GM21526 (cell line): ENCODE data around the gene ANKRD44.

Source experiments
- ATAC-seq: cut with Tn5 transposase; IDR thresholded peaks from one replicate; pipeline ENCODE4 v1.9.1; 2021; ENCODE audit warnings: moderate library complexity; ENCODE audit not compliant: unreplicated experiment, low FRiP score

ANKRD44 gene

DNA sequence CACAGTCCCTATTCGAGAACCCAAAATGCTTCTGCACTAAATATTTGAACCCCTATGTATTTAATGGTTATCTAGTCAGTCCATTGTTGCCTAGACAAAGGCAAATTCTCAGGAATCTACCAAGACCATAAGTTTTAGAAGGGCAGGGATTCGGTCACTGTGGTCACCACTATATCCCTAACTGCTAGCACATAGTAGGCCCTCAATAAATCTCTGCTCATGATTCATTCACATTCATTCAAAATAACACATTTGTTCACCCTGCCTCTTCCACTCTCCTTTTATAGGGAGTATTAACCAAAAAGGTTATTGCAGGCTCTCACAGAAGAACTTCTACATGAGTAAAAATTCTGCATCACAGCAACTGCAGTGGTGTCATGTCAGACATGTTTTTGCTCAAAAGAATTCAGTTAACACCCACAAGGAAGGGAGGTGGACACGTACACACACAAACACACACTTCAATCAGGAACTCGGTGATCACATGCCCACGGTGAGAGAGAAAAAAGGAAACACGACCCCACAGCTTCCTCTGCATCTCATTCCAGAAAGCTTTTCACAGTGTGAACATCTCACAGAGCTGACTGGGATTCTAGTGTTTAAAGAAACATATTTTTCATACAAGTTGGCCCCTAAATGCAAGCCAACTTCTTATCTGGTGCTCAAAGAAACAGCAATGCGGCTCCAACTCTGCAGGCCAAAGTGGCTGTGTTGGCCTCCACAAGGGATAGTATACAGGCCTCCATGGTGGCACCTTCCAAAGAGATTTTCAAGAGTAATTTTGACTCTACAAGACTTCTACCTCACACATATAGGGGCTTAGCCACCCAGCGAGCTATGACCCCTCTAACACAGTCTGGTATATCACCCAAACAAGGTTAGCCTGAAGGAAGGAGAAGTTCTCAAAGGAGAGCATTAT is 98.0 kb downstream of the ANKRD44 start:
- no peak for ATAC-seq

DNA sequence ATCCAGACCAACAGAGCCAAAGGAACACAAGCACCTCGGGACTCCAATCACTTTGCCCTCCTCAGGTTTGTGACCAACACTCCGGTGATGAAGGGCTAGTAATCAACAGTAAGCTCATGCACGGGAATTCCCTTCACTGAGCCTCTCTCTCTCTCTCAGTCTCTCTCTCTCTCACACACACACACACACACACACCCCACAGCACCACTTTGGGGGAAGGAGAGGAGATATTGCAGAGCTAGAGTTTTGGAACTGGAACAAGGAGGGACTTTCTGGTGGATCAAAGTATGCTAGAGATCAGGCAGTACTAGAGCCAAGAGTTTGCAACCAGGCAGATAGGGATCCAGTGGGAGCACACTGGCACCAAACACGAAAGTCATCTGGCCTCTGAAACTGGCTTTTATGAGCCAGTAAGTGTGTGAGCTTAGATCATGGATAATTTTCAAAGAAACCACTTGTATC is 98.7 kb downstream of the ANKRD44 start:
- no peak for ATAC-seq

DNA sequence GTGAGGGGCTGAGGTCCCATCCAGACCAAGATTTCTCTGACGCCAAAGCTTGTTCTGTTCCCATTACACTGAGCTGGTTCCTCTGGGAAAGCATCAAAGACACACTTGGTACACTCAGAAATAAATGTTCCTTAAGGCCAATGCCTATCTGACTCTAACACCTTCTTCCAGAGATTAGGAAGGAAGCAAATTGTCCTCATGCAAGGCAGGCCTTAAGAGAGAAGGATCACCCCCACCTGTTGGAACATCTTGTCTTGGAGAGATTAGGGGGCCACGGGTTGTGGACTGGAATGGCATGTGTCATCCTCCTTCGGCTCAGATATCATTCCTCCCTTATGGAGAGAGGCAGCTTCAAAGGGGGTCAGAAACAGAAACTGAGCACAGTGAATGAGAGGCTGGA is 100.2 kb downstream of the ANKRD44 start:
- ATAC-seq, result no peak

DNA sequence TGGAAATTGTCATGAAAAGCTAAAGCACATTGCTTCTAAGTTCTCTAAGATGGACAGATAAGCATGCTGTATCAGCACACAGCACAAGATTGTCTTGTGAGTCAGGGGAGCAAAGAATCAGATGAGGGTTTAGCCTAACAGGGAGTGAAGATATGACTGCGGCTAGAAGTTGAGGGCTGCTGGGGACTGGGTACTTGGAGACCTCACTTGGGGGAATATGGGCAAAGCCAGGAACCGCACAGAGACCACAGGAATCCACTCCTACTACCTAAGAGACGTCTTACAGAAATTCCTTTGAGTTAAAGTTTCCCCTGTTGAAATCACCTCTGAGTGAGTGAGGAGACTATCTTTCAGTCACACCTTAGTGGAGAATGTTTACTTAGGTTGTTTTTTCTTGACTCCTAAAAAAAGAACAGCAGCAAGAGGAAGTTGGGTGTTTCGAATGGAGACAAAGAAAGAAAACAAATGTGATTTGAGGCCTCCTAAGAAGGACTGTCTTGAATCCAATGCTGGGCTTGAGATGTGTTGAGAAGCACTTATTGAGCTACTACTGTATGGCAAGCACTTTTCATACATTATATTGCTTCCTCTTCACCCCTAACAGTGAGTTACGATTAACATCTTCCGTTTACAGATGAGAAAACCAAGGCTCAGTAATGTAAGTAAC is 100.7 kb downstream of the ANKRD44 start:
- ATAC-seq, result peak; percentile 37

DNA sequence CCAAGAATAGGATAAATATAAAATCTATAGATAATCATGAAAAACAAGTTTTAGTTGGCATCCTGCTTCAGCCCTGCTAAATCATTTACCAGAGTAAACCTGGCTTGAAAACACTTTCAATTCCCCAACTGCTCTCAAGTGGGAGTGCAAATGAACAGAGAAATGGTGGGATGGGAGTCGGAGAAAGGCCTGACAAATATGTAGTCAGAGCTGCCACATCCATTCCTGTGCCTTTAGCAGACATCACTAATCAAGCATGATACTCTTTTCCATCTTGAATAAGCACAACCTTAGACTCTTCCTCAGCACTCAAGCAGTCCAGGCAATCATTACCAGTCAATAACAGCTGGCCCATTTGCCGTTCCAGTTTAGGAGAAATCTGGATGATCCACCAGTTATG is 101.3 kb downstream of the ANKRD44 start:
- no peak for ATAC-seq

DNA sequence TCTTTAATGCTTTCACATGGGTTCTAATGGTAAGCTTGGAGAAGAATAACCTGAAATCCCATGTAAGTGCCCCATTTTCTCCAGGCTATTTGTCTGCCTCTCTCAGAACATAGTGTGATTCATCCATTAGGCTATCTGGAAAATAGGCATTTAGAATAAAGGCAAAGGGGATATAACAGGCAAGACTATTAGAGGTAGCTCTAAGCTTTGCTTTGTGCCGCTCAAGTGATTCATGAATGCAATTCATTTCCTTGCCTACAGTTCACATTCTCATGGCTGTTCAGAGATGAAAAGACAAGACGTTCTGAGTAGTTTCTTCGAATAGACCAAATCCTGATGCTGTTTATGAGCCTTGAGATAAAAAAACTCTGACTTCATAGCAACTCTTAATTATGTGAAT is 101.7 kb downstream of the ANKRD44 start:
- no peak for ATAC-seq

DNA sequence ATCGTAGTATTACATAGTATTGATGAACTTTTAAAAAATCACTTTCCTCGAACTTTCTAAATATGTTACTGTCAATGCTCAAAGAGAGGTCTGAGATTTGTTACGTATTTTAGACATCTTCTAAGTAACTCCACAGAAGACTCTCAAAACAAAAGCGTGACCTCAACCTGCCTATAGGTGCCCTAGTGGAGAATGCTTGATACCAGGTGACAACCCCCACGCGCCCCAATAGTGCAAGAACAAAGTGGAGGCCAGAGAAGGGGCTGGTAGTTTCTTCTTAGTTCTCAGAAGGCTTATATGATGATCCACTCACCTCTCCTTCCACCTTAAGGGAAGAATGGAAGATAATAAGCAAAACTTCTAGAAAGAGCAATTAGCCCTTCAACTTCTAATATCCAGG is 102.6 kb downstream of the ANKRD44 start:
- ATAC-seq, result no peak

DNA sequence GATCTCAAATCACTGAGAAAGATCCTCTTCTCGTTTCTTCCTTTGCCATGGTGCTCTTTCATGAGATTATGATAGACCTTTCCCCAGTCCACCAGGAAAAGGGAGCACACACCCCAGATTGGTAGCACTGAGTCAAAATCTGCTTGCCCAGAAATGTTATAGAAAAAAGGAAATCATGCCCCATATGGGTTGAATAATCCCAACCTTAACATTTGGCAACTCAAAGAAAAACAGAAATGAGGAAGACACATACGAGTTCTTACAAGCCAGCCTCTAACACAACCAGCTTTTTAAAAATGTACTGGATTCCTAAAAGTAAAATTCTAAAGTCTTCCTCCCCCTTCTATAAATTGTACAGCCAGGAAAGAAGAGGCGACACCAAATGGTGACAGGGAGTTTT is 103.0 kb downstream of the ANKRD44 start:
- no peak for ATAC-seq

DNA sequence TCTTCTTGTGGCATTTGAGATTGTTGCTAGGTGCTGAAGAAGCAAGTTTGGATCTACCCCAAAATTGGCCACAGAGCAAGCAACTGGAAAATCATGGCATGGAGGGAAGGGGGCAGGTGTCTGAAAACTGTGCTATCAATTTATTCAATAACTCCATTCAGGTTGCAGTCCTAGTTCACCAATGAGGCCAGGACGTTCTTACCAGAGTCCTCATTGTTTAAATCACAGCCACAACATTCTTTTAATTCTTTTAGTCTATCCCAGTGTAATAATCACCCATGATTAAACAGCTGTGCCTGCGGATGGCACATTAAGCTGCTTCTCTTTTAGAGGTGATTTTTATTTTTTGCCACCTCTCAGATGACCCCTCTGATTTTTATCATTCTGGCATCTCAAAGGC is 103.5 kb downstream of the ANKRD44 start:
- ATAC-seq, result no peak

DNA sequence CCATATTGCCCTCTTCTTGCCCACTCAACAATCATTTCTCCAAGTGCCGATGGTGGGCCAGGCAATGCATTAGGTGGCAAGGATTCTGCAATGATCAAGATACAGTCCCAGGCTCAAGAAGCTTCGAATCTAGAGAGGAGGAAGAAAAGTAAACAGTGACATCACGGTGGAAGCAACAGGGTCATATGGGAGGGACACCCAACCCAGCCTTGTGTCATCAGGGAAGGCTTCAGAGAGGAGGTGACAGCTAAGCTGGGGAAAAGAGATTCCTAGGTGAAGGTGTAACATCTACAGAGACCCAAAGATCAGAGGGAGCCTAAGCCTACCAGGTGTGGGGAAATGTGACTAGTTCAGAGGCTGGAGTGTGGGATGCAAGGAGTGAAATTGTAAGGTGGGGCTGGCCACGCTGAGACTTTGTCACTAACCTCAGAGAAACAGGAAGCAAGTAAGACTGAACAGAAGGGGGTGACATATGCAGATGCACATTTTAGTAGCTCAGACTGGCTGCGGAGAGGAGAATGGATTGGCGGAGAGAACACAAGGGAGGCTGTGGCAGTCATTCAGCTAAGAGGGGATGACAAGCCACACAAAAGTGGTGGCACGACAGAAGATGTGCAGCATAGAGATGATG is 104.9 kb downstream of the ANKRD44 start:
- ATAC-seq, result peak; percentile 65

DNA sequence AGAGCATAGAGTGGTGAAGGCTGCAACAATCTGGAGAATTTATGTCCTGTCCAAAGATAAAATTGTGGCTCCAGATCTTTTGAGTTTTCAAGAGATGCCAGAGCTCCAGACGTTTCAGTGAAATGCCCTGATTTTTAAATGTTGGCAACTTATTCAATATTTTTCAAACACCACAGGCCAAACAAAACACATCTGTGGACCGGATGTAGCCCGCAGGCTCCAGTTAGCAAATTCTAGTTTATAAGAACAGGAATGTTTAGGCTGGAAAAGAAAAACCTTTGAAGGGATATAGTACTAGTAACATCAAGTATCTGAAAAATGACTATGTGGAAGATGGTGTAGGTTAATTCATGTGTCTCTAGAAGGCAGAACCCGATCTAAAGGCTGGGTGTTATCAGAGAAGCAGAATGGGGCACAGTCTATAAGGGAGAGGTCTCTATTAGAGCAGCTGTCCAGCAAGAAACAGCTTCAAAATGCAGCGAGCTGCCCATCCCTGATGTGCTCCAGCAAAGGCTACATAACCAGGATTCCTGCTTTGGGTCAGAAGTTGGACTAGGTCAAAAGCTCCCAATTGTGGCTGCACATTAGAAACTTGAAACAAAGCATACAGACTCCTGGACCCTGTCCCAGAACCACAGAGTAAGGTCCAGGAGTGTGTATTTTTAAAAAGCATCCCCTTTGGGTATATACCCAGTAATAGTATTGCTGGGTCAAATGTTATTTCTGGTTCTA is 105.9 kb downstream of the ANKRD44 start:
- ATAC-seq, result no peak

DNA sequence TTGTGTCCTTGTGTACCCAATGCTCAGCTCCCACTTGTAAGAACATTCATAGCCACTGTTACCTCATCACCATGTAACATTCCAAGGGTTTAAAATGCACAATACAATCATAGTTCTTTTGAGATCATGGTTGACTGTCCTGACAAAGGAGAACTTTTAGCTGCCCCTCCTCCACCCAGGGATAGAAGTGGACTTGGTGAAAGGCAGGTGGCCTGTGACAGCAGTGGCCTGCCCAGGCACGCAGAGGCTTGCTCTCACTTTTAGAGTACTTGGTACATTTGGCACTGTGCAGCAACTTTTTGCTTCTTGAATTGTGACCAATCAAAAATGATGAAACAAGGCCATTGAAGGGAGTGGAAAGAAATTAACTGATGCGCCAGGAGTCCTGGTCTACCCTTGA is 108.7 kb downstream of the ANKRD44 start:
- no peak for ATAC-seq

DNA sequence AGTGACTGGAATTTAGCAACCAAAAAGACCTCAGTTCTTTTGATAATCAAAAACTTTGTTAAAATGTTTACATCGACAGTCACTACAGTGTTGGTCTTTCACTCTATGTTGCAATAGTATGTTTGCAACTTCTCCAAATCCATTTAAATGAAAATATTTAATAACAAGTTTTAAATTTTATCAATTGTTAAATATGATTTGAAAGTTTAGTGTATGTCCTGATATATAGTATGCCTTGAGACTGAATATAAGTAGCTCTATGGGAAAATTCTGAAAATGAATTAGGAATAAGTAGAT is 109.9 kb downstream of the ANKRD44 start:
- no peak for ATAC-seq

DNA sequence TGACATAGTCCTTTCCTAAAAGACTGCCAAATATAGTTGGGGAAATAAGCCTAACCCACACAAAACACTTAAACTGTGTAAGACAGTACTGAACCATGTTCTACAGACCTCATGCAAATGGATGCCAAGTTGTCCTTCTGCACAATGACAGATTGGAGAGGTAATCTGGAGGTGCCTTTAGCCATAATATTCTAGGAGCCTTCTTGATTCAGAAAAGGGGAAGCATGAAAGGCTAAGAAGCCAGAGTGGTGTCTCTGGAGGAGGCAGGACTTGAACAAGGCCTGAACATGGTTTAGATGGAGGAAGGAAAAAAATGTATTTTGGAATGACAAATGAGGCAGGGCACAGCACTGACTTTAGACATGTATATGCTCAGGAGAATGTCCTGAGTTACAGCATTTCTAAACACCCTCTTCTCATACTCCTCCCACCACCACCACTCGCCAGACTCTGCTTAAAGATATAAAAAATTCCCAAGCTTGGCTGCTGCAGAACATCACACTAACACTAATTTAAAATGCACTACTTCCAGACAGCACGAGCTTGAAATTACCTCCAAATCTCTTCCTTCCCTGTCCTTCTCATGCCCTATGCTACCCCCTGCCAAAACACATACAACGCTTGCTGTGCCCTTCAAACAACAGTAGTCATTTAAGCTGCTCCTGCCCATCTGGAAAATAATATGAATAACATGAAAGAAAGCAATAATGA is 110.4 kb downstream of the ANKRD44 start:
- no peak for ATAC-seq

DNA sequence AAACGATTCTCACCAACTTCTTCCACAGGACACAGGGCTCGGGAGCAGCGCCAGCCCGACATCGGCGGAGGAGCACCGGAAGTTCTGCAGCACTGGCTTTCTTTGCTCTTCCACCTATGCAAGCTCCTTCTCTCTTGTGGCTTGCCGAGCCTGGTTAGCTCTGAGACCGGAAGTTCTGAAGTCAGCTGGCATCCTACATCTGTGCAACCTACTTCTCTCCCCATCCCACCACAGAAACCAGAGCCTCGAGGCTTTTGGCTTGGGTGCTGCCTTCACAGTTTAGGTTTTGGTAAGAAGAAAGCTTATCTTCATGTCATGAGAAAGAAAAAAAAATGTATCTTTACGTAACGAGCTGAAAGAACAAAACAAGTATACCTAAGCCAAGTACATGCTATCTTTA is 111.7 kb downstream of the ANKRD44 start:
- peak; percentile 97 for ATAC-seq

DNA sequence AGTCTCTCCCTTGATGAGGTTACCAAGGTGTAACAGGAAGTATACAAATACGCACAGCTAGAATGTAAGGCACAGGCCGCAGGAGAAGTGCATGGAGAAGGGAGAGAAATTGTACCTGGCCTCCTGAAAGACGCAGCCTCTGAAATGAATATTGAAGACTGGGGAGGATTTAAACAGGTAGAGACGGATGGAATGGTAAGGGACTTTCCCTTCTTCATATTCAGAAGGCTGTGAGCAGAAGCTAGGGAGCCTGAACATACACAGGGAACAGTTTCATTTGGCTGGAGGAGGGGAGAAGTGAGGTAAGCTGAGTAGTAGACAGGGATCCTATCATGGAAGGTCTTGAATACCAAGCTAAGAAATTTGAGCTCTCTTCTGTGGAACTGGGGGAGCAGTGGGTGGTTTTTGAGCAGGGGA is 112.7 kb downstream of the ANKRD44 start:
- ATAC-seq, result no peak

DNA sequence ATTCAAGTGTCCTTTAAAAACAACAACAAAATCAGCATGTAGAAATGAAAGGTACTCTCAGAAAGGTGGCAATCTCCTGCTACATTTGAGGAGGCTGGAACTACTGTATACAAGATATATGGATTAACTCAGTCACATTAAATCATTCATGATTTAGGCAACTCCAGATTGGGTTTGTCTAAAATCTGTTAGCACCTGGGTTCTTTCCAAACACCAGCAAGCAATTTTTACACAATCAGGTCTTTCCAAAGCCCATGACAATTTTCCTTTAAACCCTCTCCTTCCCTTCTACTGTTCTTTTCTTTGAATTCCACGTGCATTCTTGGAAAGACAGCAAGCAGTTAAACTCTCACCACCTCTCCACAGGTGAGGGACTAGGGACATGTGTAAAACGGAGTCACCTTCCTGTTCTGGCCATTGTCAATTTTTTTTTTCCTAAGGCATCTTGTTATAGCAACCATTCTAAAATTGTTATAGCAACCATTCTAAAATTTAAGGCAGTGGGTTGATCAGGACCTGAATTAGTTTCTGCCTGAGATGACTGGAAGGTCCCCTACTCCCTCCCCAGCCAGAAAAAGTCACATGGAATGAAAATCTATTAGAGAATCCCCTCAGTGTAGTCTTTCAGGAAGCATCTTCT is 113.9 kb downstream of the ANKRD44 start:
- ATAC-seq, result no peak

DNA sequence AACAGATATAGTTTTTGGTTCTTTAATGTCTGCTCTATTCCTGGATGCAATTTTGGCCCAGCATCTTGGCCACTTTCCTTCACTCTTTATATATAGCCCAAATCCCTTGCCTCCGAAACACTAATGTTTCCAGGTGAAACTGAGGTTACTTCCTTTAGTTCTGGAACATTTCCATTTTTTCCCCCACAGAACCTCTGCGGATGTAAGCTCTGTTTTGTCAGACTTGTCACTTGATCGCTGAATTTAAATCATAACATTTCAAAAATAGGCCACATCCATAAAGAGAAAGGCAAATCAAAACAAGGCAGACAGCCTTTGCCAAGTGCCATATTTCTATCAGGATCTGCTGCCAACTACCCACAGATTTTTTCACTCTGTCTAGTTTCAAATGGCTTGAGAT is 115.1 kb downstream of the ANKRD44 start:
- no peak for ATAC-seq

DNA sequence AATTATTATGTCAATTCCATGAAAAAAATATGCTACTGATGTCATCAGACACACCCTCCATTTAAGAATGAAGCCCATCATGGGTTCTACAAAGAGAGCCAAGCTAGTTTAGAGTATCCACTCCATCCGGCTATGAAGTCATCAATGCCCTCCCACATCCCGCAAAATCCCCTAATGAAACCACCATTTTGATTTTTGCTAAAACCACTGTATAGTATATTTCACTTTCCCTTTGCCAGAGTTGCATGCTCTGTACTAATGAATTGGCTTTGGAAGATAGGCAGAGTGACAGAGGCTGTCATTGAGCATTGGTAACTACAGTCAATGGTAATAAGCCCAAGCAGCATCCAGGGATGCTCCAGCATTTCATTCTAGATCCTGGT is 118.6 kb downstream of the ANKRD44 start:
- ATAC-seq, result peak; percentile 51
